ENCODE measurements around the gene TGFBR2. TPM values are rescaled to one million over a fixed set of nuclear protein-coding genes. Genes with fewer than 3 reads are reported as not detected.

TGFBR2 gene
- 42.1 to 44.7 TPM (median 43.1 TPM) in 5 replicates for total RNA-seq (2022; extraction: Qiagen RNA extraction; ENCODE audit: low read depth)

GRCh38 chr3:30606301-30607031 is at the start of gene TGFBR2:
TGFBR2 (plus strand) TSS chr3:30606601; CDS start chr3:30606884, 283 bp downstream.

All from A549 treated with CpdA at 1 μM for 4 hours (cell line).